ENCODE results near the gene DVL1.

DNA sequence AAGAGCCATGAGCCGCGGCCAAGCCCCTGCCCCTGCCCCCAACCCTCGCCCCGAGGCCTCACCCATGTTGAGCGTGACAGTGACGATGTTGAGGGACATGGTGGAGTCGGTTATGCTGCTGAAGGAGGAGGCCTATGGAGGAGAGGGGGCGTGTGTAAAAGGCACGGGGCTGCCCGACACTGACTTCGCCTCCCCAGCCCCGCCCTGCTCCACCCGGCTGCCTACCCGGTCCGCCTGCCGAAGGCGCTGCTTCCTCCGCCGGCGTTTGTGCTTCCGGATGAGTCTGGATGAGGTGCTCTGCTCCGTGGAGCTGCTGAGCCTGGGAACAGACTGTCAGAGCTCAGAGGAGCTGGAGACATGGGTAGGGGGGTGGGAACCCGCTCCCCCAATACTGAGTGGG lies 9.0 kb downstream of the DVL1 start:
- no peak for TF ChIP-seq POLR2A (IDR thresholded peaks at IDR 0.05; ENCODE audit: low read depth, low read length)
- TF ChIP-seq, protein P1, sequence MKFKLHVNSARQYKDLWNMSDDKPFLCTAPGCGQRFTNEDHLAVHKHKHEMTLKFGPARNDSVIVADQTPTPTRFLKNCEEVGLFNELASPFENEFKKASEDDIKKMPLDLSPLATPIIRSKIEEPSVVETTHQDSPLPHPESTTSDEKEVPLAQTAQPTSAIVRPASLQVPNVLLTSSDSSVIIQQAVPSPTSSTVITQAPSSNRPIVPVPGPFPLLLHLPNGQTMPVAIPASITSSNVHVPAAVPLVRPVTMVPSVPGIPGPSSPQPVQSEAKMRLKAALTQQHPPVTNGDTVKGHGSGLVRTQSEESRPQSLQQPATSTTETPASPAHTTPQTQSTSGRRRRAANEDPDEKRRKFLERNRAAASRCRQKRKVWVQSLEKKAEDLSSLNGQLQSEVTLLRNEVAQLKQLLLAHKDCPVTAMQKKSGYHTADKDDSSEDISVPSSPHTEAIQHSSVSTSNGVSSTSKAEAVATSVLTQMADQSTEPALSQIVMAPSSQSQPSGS (IDR thresholded peaks at IDR 0.05; ENCODE audit: low read length), result no peak
- no peak for TF ChIP-seq JUND (IDR thresholded peaks at IDR 0.05; ENCODE audit: low read depth, low read length)
- TF ChIP-seq, protein P2, sequence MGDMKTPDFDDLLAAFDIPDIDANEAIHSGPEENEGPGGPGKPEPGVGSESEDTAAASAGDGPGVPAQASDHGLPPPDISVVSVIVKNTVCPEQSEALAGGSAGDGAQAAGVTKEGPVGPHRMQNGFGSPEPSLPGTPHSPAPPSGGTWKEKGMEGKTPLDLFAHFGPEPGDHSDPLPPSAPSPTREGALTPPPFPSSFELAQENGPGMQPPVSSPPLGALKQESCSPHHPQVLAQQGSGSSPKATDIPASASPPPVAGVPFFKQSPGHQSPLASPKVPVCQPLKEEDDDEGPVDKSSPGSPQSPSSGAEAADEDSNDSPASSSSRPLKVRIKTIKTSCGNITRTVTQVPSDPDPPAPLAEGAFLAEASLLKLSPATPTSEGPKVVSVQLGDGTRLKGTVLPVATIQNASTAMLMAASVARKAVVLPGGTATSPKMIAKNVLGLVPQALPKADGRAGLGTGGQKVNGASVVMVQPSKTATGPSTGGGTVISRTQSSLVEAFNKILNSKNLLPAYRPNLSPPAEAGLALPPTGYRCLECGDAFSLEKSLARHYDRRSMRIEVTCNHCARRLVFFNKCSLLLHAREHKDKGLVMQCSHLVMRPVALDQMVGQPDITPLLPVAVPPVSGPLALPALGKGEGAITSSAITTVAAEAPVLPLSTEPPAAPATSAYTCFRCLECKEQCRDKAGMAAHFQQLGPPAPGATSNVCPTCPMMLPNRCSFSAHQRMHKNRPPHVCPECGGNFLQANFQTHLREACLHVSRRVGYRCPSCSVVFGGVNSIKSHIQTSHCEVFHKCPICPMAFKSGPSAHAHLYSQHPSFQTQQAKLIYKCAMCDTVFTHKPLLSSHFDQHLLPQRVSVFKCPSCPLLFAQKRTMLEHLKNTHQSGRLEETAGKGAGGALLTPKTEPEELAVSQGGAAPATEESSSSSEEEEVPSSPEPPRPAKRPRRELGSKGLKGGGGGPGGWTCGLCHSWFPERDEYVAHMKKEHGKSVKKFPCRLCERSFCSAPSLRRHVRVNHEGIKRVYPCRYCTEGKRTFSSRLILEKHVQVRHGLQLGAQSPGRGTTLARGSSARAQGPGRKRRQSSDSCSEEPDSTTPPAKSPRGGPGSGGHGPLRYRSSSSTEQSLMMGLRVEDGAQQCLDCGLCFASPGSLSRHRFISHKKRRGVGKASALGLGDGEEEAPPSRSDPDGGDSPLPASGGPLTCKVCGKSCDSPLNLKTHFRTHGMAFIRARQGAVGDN (IDR thresholded peaks at IDR 0.05), result no peak
- TF ChIP-seq, protein P3, sequence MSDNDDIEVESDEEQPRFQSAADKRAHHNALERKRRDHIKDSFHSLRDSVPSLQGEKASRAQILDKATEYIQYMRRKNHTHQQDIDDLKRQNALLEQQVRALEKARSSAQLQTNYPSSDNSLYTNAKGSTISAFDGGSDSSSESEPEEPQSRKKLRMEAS (IDR thresholded peaks at IDR 0.05; ENCODE audit: low read depth, low read length), result no peak
- no peak for TF ChIP-seq GABPA (IDR thresholded peaks at IDR 0.05; ENCODE audit: low read depth)
- no peak for TF ChIP-seq RCOR1 (conservative IDR thresholded peaks at IDR 0.05; ENCODE audit: low read depth, low read length)
- TF ChIP-seq, protein P4, sequence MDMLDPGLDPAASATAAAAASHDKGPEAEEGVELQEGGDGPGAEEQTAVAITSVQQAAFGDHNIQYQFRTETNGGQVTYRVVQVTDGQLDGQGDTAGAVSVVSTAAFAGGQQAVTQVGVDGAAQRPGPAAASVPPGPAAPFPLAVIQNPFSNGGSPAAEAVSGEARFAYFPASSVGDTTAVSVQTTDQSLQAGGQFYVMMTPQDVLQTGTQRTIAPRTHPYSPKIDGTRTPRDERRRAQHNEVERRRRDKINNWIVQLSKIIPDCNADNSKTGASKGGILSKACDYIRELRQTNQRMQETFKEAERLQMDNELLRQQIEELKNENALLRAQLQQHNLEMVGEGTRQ (IDR thresholded peaks at IDR 0.05; ENCODE audit: borderline replicate concordance, low read depth, low read length), result no peak
